HG02763 (cell line): ENCODE results near the gene RUNDC3A.

Experiments used
- ATAC-seq: cut with Tn5 transposase; IDR thresholded peaks from one replicate; pipeline ENCODE4 v1.9.1; 2021; ENCODE audit warnings: mild to moderate bottlenecking, moderate library complexity; ENCODE audit not compliant: unreplicated experiment

RUNDC3A gene

GRCh38 chr17:44308320-44308818 is at the start of gene RUNDC3A:
RUNDC3A (plus strand) TSS chr17:44308601; CDS start chr17:44308833, 232 bp downstream.
- ATAC-seq: no peak

GRCh38 chr17:44258811-44259351 is 49.5 kb upstream of the RUNDC3A start:
- no peak for ATAC-seq

GRCh38 chr17:44260296-44260695 is 48.1 kb upstream of the RUNDC3A start:
- no peak for ATAC-seq

DNA sequence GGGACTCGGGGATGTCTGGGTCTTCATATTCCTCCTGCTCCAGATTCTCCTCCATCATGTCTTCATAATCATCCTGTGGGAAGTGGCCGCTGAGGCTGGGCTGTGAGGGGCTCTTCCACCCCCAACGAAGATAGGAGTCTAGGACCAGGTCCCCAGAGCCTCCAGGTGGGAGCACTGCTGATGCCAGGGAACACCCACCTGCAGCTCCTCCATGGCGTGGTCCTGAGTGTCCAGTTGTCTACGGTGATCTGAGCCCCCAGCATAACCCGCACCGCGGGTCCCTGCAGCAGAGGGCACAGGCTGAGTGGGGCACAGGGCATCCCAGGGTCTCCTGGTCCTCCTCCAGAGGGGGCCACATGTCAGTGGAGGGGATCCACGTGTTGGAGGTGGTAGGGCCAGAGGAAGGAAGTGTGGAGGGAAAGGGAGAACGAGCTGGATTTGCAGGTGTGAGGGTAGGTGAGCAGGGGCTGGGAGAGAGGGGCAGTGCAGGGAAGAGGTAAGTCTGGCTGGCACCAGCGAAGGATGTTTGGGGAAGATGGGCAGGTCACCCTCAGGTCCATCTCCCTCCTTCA is 45.7 kb upstream of the RUNDC3A start:
- ATAC-seq: no peak

- ATAC-seq: no peak
These were observed 45.0 kb upstream of the RUNDC3A start for GRCh38 chr17:44263345-44263902.

DNA sequence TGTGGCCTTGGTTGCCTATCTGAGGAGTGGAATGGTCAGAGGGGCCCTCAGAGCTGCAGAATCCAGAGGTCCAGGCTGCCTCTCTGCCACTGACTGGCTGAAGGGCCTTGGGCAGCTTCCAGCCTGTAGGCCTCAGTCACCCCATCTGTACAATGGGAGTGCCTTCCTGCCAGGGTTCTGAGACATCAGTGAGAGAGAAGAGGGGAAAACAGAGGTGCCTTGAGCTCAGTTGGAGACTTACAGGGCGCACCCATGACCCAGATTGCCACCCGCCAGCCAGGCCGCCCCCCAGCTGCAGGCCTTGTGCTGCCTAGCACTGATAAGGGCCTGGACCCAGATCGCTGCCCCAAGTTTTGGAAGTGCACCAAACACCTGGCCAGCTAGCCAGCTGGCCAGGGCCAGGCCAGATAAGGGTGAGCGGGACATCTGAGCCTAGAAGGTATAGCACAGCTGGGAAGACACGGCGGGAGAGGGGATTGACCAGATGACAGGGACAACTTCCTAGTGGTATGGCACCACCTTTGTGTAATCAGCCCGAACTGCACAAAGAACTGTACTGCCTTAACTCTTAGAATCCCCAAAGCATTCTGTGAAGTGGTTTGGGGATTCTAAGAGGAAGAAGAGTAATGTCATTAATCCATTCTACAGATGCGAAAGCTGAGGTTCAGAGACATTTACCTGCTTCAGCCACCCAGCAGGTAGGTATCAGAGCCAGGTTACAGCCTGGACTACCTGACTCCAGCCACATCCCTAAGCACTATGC is 41.8 kb upstream of the RUNDC3A start:
- no peak for ATAC-seq

GRCh38 chr17:44267165-44267455 is 41.3 kb upstream of the RUNDC3A start:
- ATAC-seq: no peak

DNA sequence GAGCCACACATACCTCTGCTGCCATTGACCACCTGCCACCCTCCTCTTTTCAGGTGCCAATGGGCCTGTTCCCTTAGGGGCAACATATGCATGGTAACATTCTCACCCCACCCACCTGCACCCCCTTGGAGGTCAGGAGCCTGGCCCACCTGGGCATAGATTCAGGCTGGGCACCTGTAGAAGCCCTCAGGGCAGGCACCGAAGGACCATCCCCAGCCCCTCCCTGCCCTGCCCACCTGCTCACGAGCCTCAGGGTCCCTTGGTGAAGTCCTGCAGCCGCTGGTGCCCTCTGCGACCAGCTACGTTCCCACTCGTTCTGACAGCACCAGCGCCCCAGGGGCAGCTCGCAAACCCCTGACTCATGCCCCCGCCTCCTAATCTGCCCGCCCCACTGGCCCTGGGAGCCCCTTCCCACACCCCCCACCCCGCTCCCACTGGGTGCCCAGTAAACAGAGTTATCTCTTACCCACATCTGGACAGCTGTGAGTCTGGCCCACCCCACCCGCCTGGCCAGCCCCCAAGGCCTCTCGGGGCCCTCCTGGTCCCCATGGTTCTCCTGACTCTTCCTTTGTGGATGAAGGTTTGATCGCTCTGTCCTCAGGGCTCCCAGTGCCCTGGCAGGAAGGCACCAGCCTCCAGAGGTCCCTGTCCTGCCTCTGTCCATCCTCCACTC is 40.4 kb upstream of the RUNDC3A start, which contains the start of gene SLC4A1:
Gene SLC4A1 (minus strand): TSS at position 318 of the 673 bp plus-strand sequence. CDS start 5,269 bp downstream, outside the sequence.
- no peak for ATAC-seq

GRCh38 chr17:44268709-44269534 is 39.5 kb upstream of the RUNDC3A start:
- ATAC-seq: no peak

DNA sequence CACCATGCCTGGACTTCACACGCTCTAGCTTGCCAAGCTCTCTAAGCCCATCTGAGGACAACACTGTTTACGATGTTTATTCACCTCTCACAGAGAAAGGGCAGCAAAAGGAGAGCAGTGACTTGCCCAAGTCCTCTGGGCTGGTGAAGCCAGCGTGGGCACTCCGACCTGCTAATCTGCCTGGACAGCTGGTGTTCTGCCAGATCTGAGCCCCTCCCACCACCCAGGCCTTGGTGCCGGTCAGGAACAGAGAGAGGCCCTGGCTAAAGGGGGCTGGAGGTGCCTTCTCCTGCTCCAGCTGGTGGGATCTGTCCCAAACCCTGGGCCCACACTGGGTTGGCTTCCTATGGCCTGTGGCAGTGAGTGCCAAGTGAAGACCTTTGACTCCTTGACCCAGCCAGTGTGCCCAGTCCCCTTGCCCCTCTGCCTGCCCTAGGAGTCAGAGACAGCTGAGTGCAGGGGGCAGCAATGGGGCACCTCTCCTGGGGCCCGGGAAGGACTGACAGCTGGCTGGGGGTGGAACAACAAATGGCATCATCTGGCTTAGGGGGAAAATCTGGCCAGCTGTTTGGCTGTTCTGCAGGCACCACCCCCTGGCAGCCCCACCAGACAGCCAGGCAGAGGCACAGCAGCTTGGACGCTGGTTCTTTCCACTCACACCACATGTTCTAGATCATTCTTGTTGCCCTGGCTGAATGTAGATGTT is 38.7 kb upstream of the RUNDC3A start:
- no peak for ATAC-seq

DNA sequence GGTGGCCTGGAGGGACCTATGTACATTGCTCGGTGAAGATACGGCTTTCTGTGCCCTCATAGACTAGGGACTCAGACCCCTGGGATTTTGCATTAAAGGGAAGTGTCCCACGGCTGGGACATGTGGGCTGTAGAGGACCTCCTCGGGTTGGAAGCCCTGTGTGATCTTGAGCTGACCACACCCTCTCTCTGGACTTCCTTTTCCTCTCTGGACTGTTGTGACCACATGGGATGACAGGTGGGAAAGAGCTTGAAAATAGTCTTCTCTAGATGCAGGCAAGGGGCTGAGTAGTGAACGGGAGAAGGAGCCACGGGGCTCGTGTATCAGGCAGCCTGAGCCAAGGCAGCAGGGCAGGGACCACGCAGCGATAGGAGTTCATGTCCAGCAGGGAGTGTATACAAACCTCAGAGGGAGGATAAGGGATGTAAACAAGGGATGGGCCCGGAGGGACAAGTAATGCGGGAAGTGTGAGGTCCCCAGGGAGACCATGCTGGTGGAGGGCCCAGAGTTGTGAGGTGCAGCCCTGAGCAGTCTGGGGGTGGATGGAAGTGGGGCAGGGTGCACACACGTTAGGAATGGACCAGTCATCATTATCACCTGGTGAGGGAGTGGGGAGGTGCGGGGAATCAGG is 36.0 kb upstream of the RUNDC3A start:
- no peak for ATAC-seq

DNA sequence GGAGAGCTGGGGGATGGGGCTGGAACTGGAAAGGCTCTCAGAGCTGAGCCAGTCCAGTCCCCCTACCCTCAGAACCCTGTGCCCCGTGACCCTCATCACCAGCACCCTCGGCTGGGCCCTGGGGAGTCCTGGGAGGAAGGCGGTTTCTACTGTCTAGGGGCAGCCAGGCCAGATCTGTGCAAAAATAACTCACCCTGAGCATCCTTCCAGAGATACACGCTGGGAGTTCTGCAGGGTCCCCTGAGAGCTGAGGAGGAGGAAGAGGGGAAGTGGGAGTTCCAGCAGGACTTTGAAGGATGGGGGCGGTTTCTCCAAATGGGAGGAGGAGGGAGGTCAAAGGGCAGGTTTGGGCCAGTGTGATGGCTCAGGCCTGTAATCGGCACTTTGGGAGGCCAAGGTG is 35.4 kb upstream of the RUNDC3A start:
- ATAC-seq: no peak

- ATAC-seq: no peak
These were observed 34.8 kb upstream of the RUNDC3A start for GRCh38 chr17:44273607-44274006.

DNA sequence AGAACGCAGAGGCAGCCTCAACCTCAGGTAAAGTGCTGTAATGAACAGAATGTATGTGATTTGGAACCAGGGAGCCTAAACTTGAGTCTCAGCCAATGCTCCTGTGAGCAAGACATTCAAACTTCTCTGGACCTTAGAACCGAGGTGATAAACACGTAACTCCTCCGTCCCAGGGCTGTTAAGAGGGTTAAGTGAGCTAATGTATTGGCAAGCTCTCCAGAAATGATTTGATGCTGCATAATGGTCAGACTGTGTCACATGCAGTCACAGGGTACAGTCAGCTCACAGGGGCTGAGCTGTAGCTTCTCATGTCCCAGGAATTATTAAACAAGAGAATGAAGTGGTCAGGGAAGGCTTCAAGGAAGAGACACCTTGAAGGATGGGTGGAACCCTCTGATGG is 30.4 kb upstream of the RUNDC3A start:
- no peak for ATAC-seq

GRCh38 chr17:44279346-44279665 is 29.1 kb upstream of the RUNDC3A start:
- ATAC-seq: no peak

GRCh38 chr17:44279666-44280391 is 28.6 kb upstream of the RUNDC3A start:
- ATAC-seq: peak; percentile 67

GRCh38 chr17:44280392-44280937 is 27.9 kb upstream of the RUNDC3A start:
- no peak for ATAC-seq

- ATAC-seq: no peak
These were observed 26.8 kb upstream of the RUNDC3A start for GRCh38 chr17:44281570-44281969.

DNA sequence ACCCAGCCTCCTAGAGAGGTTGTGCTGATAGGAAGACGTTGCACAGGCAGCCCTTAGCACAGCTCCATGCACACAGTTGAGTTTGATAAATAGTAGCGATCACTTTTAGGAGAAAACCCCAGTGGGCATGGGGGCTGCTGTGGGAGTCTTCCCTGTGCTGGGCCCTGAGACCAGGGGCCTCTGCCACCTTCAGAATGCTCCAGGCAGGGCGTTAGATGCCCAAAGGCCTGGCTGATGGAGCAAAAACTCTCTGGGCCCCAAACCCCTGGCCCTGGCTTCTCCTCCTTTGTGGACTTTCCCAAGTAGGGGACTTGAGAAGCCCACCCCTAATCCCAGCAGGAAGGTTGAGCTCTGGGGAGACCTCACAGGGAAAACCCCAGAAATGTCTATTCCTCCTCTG is 26.1 kb upstream of the RUNDC3A start:
- ATAC-seq: no peak
